Panc1 (cell line): ENCODE measurements around the gene HBEGF. TPM values are rescaled to one million over a fixed set of nuclear protein-coding genes. Genes with fewer than 3 reads are reported as not detected.

Source experiments
- ATAC-seq: fragments of 200-7000 bp; cut with Tn5 transposase; 2 replicates; pipeline ENCODE4 v1.9.1; 2020; ENCODE audit warnings: mild to moderate bottlenecking, moderate library complexity
- BruUV-seq: library from RNA; stranded (reverse); fragments of 400-500 nt; replicated peaks from 2 replicates; lab custom pipeline; 2021; lab: Mats Ljungman, UMichigan
- CTCF ChIA-PET: fragments of 300-600 bp; sonication (Branson Sonifier 250); formaldehyde crosslinking; loops from one replicate; lab custom pipeline; 2022; ENCODE audit warnings: antibody characterized with exemption; lab: Charles Lee
- POLR2A ChIA-PET: fragments of 300-600 bp; sonication (Branson Sonifier 250); formaldehyde crosslinking; loops from one replicate; lab custom pipeline; 2022; ENCODE audit warnings: antibody characterized with exemption; lab: Charles Lee
- DNase-seq: peaks from one replicate; pipeline ENCODE4 v3.0.0-alpha.2; 2010; ENCODE audit warnings: low read depth, low spot score
- H3K27ac ChIP-seq: 2 replicates; pipeline ENCODE4 v1.5.1; 2011; ENCODE audit warnings: mild to moderate bottlenecking, low read length, inconsistent platforms
- H3K27me3 ChIP-seq: fragments of 200-500 bp; sonication (Bioruptor generic); 2 replicates; pipeline ENCODE4 v1.6.0; 2014; ENCODE audit warnings: low read length, inconsistent platforms; ENCODE audit not compliant: control insufficient read depth, insufficient read depth
- H3K36me3 ChIP-seq: fragments of 200-500 bp; sonication (Bioruptor generic); 2 replicates; pipeline ENCODE4 v1.5.1; 2014; ENCODE audit warnings: inconsistent platforms, mild to moderate bottlenecking, low read length, moderate library complexity; ENCODE audit not compliant: control insufficient read depth, insufficient read depth
- H3K4me1 ChIP-seq: 2 replicates; pipeline ENCODE4 v1.5.1; 2011; ENCODE audit warnings: inconsistent platforms, mild to moderate bottlenecking, low read length, moderate library complexity; ENCODE audit not compliant: control insufficient read depth, insufficient read depth
- H3K4me3 ChIP-seq, 2 experiments: 2 replicates each; pipeline ENCODE4 v1.5.1; 2011 to 2012; ENCODE audit warnings: low read depth in 2 of 2, low read length in 2 of 2, mild to moderate bottlenecking in 2 of 2, inconsistent platforms in 1 of 2, moderate library complexity in 1 of 2
- H3K9me3 ChIP-seq: fragments of 200-500 bp; sonication (Bioruptor generic); 2 replicates; pipeline ENCODE4 v1.5.1; 2014; ENCODE audit warnings: low read depth, mild to moderate bottlenecking, inconsistent platforms, low read length, moderate library complexity; ENCODE audit not compliant: control insufficient read depth, insufficient read depth
- POLR2AphosphoS5 ChIP-seq: IDR thresholded peaks from 2 replicates; pipeline ENCODE4 v1.6.1; 2012; ENCODE audit warnings: mild to moderate bottlenecking, low read depth, low read length, moderate library complexity
- SIN3A ChIP-seq: IDR thresholded peaks from 2 replicates; pipeline ENCODE4 v1.6.1; 2012; ENCODE audit warnings: low read depth, mild to moderate bottlenecking, low read length, moderate library complexity, borderline replicate concordance; ENCODE audit not compliant: insufficient read depth
- TCF7L2 ChIP-seq: IDR thresholded peaks from 2 replicates; pipeline ENCODE4 v1.6.1; 2011; ENCODE audit warnings: mild to moderate bottlenecking, low read depth, low read length, inconsistent platforms
- in situ Hi-C: cut with HindIII; loops from 2 replicates; pipeline ENCODE4 v1.10.0; 2016; ENCODE audit warnings: low sequenced_read_pairs, low pct_unique_long_range_greater_than_20kb
- intact Hi-C: fragments of 100-400 bp; cut with micrococcal nuclease; formaldehyde crosslinking; loops from one replicate; pipeline ENCODE4 v1.10.0; 2022; ENCODE audit not compliant: unreplicated experiment
- total RNA-seq: library from RNA; stranded (reverse); gene quantifications from one replicate; pipeline ENCODE4 v1.2.1, GENCODE V29; 2021; ENCODE audit not compliant: unreplicated experiment
- TF ChIP-seq, protein P1 (sequence below), 2 experiments: IDR thresholded peaks; 2 replicates each; pipeline ENCODE4 v1.6.1; 2011 to 2012; ENCODE audit warnings: low read depth in 2 of 2, control low read depth in 1 of 2, low read length in 1 of 2, mild to moderate bottlenecking in 1 of 2, moderate library complexity in 1 of 2; ENCODE audit not compliant: insufficient read depth in 1 of 2
- TF ChIP-seq, protein P2 (sequence below): fragments of 450-650 bp; IDR thresholded peaks from 2 replicates; pipeline ENCODE4 v1.5.1; 2017; ENCODE audit warnings: mild to moderate bottlenecking

The HBEGF gene
- total RNA-seq, 1 experiment from 2014 or later: 5.0 TPM

DNA sequence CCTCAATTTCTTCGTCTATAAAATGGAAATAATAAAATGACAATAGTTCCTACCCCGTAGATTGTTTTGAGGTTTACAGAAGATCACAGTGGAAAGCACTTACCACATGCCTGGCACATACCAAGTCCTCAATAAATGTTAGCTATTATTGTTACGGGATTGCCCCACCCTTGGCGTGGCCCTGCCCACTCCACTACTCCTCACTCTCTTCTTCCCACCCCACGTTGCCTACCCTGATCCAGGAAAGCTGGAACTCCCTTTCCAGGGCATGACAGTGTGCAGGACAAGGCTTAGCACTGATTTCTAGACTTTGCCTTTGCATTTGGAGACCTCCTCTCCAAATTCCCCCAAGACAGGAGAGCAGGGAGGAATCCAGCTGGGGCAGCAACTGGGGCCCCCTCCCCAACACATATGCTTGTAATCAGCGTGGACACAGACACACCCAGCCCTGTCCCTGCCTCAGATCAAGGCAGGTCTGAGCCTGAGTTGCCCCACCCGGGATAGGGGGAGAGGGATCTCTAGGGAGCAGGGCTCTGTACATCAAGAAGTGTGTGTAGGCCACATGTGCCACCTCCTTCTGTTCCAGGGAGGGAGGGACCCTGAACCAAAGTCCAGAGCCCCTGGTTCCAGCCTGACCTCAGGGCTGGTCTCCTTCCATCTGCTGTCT is 20.3 kb upstream of the HBEGF start:
- CTCF ChIA-PET: interaction anchor here (0.6 to 1.1 kb wide), 3 partner anchors 28 to 208 kb away, joined by 3 to 6 read pairs (median 4); no protein-coding TSS in a partner anchor
- Histone ChIP-seq H3K4me3 (no peak overlapping the region), H3K27me3 (no peaks in the 10 kb centered on the region), H3K4me1 (no peaks in the 10 kb centered on the region), H3K27ac (no peak overlapping the region), H3K36me3 (no peaks in the 10 kb centered on the region), H3K9me3 (no peaks in the 10 kb centered on the region)
- POLR2A ChIA-PET: no interaction called here
- in situ Hi-C loops: no loop called here
- DNase-seq (no peak), ATAC-seq (no peak)
- no TSS peak for BruUV-seq
- TF ChIP-seq, protein P1, sequence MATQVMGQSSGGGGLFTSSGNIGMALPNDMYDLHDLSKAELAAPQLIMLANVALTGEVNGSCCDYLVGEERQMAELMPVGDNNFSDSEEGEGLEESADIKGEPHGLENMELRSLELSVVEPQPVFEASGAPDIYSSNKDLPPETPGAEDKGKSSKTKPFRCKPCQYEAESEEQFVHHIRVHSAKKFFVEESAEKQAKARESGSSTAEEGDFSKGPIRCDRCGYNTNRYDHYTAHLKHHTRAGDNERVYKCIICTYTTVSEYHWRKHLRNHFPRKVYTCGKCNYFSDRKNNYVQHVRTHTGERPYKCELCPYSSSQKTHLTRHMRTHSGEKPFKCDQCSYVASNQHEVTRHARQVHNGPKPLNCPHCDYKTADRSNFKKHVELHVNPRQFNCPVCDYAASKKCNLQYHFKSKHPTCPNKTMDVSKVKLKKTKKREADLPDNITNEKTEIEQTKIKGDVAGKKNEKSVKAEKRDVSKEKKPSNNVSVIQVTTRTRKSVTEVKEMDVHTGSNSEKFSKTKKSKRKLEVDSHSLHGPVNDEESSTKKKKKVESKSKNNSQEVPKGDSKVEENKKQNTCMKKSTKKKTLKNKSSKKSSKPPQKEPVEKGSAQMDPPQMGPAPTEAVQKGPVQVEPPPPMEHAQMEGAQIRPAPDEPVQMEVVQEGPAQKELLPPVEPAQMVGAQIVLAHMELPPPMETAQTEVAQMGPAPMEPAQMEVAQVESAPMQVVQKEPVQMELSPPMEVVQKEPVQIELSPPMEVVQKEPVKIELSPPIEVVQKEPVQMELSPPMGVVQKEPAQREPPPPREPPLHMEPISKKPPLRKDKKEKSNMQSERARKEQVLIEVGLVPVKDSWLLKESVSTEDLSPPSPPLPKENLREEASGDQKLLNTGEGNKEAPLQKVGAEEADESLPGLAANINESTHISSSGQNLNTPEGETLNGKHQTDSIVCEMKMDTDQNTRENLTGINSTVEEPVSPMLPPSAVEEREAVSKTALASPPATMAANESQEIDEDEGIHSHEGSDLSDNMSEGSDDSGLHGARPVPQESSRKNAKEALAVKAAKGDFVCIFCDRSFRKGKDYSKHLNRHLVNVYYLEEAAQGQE (IDR thresholded peaks at IDR 0.05; ENCODE audit: insufficient read depth in 1 of 2, low read depth in 2 of 2, low read length in 1 of 2): no peak
- TF ChIP-seq TCF7L2: no peak
- TF ChIP-seq, protein P2, sequence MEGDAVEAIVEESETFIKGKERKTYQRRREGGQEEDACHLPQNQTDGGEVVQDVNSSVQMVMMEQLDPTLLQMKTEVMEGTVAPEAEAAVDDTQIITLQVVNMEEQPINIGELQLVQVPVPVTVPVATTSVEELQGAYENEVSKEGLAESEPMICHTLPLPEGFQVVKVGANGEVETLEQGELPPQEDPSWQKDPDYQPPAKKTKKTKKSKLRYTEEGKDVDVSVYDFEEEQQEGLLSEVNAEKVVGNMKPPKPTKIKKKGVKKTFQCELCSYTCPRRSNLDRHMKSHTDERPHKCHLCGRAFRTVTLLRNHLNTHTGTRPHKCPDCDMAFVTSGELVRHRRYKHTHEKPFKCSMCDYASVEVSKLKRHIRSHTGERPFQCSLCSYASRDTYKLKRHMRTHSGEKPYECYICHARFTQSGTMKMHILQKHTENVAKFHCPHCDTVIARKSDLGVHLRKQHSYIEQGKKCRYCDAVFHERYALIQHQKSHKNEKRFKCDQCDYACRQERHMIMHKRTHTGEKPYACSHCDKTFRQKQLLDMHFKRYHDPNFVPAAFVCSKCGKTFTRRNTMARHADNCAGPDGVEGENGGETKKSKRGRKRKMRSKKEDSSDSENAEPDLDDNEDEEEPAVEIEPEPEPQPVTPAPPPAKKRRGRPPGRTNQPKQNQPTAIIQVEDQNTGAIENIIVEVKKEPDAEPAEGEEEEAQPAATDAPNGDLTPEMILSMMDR: no peak
- intact Hi-C loops: no loop called here

DNA sequence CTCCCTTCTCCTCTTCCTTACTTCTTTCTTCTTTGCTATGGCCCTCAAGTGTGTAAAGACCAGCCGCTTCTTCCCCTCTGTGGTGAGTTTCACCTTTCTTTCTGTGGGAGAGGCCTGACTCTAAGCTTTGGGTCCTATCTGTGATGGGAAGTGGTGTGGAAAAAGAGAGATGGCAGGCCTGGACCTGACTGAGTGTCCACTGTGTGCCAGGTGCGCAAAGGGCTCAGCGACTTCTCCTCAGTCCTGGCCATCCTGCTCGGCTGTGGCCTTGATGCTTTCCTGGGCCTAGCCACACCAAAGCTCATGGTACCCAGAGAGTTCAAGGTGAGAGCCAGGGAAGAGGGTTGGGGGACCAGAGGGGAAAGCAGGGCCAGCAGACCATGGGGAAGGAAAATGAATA is 19.5 kb upstream of the HBEGF start:
- in situ Hi-C loops: no loop called here
- CTCF ChIA-PET: interaction anchor here (0.5 to 1.1 kb wide), 5 partner anchors 29 to 323 kb away, joined by 3 to 6 read pairs (median 4); partner anchors contain the start of gene NRG2
- DNase-seq (no peak), ATAC-seq (no peak)
- H3K4me3 ChIP-seq: no peak overlapping the region
- no peaks in the 10 kb centered on the region for H3K4me1 ChIP-seq
- BruUV-seq: no TSS peak
- POLR2A ChIA-PET: interaction anchor here (0.6 kb wide), 1 partner anchor 18 kb away, joined by 3 read pairs; no protein-coding TSS in a partner anchor
- TF ChIP-seq, protein P1 (IDR thresholded peaks at IDR 0.05; ENCODE audit: insufficient read depth in 1 of 2, low read depth in 2 of 2, low read length in 1 of 2): no peak
- TF ChIP-seq SIN3A (no peak), TCF7L2 (no peak), POLR2AphosphoS5 (no peak)
- TF ChIP-seq, protein P2: no peak
- intact Hi-C loops: no loop called here
- no peaks in the 10 kb centered on the region for H3K36me3 ChIP-seq
- H3K9me3 ChIP-seq: no peaks in the 10 kb centered on the region
- H3K27me3 ChIP-seq: no peaks in the 10 kb centered on the region
- H3K27ac ChIP-seq: no peak overlapping the region
